Hematopoietic multipotent progenitor cell (in vitro differentiated cells): ENCODE data around the gene MRPL47. TPM values are rescaled to one million over a fixed set of nuclear protein-coding genes. Genes with fewer than 3 reads are reported as not detected.

Source experiments
- DNase-seq, 3 donors: peaks; one replicate each; pipeline ENCODE4 v3.0.0-alpha.2; 2011 to 2015; ENCODE audit warnings: low read depth in 2 of 3, low spot score in 2 of 3
- small RNA-seq: library from RNA; depleted of rRNA; stranded (forward); fragments of <200 nt; gene quantifications from one replicate; pipeline ENCODE3, GENCODE V24; 2012
- total RNA-seq: library from RNA; depleted of rRNA; stranded (reverse); fragments of >200 nt; gene quantifications from one replicate; pipeline ENCODE4 v1.2.3, GENCODE V29; 2012

MRPL47 gene
- total RNA-seq, 1 donor, result 7.5 TPM

- no peak for DNase-seq
Observed at GRCh38 chr3:179599531-179599930, 4.9 kb downstream of the MRPL47 start.

GRCh38 chr3:179591313-179591712 is 13.1 kb downstream of the MRPL47 start:
- no peak for DNase-seq

- no peak for DNase-seq
Observed at GRCh38 chr3:179590669-179591068, 13.8 kb downstream of the MRPL47 start.

- DNase-seq, result no peak
Observed at GRCh38 chr3:179589143-179589542, 15.3 kb downstream of the MRPL47 start.

GRCh38 chr3:179580992-179581391 is 23.4 kb downstream of the MRPL47 start:
- no peak for DNase-seq

GRCh38 chr3:179565496-179565895 is 38.9 kb downstream of the MRPL47 start:
- DNase-seq, result no peak

GRCh38 chr3:179563271-179563783 is 41.1 kb downstream of the MRPL47 start:
- peak; percentile 32 to 88 (median 82) for DNase-seq

GRCh38 chr3:179562591-179563270 is 41.7 kb downstream of the MRPL47 start, which contains the start of gene ACTL6A:
ACTL6A (plus strand) TSS chr3:179562926; CDS start chr3:179563093, 167 bp downstream.
- DNase-seq, result peak; percentile 91 to 99 (median 99)

GRCh38 chr3:179560791-179561190 is 43.6 kb downstream of the MRPL47 start:
- DNase-seq, result no peak

- DNase-seq, result peak in 2 of 3 donors; percentile 60 to 83
Observed at GRCh38 chr3:179558742-179559364, 45.6 kb downstream of the MRPL47 start.

- no peak for DNase-seq
Observed at GRCh38 chr3:179551349-179552105, 52.9 kb downstream of the MRPL47 start.

- no peak for DNase-seq
Observed at GRCh38 chr3:179546814-179547241, 57.6 kb downstream of the MRPL47 start.

- DNase-seq, result no peak
Observed at GRCh38 chr3:179544981-179545645, 59.3 kb downstream of the MRPL47 start.

GRCh38 chr3:179542375-179542774 is 62.1 kb downstream of the MRPL47 start:
- no peak for DNase-seq

GRCh38 chr3:179541596-179541995 is 62.8 kb downstream of the MRPL47 start:
- DNase-seq, result no peak

- no peak for DNase-seq
Observed at GRCh38 chr3:179541094-179541493, 63.3 kb downstream of the MRPL47 start.

Small RNAs within 50 kb of the gene (small RNA-seq; reads per million reads assigned to genes)
- not detected for gene AC090425.1
- gene RF01210, result not detected

Other genes starting within 250 kb of the MRPL47 start
- gene GNB4, start 153.2 kb downstream of the MRPL47 start, total RNA-seq, result 45.0 TPM
- 27.2 TPM for gene ACTL6A, start 41.7 kb downstream of the MRPL47 start, total RNA-seq
- gene NDUFB5, start 156 bp upstream of the MRPL47 start, total RNA-seq, result 20.7 TPM
- 4.6 TPM for gene USP13, start 48.4 kb upstream of the MRPL47 start, total RNA-seq